AG09319 (cell line): ENCODE data around the gene GLT8D1.
"Not testable (repeated sequence)": the region's sequence is repeated elsewhere in the genome, so short reads cannot be mapped to it uniquely, and the experiment has no call there.

Experiments
- DNase-seq: peaks from one replicate; pipeline ENCODE4 v3.0.0-alpha.2; 2010; ENCODE audit warnings: low read depth; ENCODE audit errors: extremely low read depth
- TF ChIP-seq, protein P1 (sequence below): IDR thresholded peaks from 2 replicates; pipeline ENCODE4 v1.5.1; 2011; ENCODE audit warnings: low read depth, mild to moderate bottlenecking, inconsistent platforms, low read length, moderate library complexity

The GLT8D1 gene

DNA sequence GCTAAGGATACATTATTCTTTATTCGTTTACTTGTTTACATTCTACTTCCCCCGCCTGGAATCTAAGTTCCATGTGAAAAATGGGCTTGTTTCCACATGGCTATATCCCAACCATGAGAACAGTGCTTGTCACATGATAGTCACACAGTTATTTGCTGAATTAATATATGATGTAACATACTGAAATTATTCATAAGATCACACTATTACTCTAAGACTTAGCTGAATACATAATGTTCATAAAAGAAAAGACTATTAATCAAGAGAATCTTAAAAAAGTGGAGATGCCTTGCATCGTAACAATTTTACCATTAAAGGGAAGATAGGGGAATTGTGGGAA is 26.4 kb downstream of the GLT8D1 start:
- TF ChIP-seq, protein P1, sequence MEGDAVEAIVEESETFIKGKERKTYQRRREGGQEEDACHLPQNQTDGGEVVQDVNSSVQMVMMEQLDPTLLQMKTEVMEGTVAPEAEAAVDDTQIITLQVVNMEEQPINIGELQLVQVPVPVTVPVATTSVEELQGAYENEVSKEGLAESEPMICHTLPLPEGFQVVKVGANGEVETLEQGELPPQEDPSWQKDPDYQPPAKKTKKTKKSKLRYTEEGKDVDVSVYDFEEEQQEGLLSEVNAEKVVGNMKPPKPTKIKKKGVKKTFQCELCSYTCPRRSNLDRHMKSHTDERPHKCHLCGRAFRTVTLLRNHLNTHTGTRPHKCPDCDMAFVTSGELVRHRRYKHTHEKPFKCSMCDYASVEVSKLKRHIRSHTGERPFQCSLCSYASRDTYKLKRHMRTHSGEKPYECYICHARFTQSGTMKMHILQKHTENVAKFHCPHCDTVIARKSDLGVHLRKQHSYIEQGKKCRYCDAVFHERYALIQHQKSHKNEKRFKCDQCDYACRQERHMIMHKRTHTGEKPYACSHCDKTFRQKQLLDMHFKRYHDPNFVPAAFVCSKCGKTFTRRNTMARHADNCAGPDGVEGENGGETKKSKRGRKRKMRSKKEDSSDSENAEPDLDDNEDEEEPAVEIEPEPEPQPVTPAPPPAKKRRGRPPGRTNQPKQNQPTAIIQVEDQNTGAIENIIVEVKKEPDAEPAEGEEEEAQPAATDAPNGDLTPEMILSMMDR = no peak
- peak; percentile 56 for DNase-seq

DNA sequence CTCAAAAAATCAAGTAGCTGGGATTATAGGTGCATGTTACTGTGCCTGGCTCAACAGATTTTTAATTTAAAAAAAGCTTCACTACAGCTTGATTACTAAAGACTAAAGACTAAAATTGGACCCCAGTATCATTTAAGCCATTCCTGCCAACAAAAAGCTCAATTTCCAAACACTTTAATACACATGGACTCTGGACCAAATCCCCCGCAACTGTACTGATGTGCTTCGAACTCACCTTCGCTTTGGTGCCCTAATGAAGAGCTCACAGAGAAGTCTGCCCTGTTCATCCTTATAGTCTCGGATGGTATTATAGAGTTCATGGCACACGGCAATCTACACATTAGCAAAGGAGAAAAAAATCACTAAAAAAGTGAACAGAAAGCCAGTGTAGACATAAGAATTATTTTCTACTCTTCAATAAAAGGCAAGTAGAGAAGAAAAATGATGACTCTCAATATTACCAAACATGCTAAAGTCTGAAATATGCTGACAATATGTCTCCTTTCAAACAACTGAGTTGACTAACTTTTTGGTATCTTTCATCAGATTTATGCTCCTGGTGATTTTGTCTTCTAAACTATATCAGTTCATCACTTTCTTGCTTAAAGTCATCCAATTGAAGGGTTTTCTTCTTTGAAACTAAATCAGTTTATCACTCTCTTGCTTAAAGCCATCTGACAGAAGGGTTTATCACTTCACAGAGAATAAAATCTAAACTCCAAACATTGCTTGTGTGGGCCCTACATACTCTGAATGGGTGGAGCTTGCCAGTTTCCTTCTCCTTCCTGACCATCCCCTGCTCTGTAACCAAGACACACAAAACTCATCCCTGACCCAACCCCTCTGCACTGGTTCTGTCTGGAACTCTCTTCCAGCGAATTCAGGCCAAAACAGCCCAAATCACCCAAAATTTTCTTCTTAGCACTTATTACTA is 27.1 kb downstream of the GLT8D1 start:
- TF ChIP-seq, protein P1 = no peak

DNA sequence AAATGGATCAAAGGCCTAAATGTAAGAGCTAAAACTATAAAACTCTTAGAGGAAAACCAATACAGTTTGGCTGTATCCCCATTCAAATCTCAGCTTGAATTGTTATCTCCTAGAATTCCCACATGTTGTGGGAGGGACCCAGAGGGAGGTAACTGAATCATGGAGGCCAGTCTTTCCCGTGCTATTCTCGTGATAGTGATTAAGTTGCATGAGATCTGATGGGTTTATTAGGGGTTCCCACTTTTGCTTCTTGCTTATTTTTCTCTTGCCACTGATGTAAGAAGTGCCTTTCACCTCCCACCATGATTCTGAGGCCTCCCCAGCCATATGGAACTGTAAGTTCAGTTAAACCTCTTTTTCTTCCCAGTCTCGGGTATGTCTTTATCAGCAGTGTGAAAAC is 29.4 kb downstream of the GLT8D1 start:
- DNase-seq = not testable (repeated sequence)

More for the DNA sequence above, 27.1 kb downstream of the GLT8D1 start:
- DNase-seq = no peak

DNA sequence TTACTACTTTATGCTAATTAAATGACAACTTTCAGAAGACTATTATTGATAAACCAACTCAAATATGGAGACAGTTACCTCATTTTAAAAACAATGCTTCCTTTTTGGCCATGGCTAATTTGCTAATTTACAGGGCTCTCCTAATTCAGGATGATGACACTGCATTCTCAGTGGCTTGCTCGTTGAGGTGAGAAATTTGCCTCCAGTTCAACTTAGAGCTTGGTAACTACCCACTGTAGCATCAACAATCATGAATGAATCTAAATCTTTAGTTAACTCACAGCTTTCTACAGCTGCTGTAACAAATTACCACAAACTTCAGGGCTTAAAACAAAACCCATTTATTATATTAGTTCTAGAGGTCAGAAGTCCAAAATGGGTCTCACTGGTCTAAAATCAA is 33.9 kb downstream of the GLT8D1 start:
- TF ChIP-seq, protein P1 = no peak
- DNase-seq = no peak

DNA sequence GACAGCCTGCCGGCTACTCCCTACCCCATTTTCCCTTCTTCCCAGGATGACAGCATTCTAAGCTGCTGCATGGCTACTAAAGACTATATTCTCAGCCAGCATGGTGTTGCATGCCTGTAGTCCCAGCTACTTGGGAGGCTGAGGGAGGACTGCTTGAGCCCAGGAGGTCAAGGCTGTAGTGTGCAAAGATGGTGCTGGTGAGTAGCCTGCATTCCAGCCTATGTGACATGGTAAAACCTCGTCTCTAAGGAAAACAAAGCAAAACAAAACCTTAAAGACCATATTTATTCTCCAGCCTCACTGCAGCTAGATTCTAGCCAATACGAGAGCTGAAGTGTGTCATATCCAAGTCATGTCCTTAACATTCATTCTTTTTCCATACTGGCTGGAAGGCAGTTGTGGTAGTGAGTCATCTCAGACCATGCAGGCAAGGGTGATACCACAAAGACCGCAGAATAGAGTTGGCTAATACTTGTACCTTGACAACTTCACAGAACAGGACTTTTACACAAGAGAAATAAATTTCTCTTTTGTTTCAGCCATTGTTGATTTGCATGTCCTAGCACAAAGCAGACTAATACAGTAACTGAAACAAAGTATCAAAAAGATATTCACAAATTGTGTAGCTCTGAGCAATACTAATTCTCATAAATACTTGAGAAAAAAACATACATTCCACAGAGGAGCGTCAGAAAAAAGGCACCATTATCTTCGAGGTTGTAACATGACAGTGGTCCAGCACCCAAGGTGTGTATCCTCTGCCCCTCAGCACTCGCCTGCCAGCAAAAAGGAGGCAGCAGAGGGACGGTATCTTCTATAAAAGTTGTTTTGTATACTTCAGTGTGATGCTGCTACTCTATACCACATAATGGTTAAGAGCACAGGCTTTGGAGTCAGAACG is 34.7 kb downstream of the GLT8D1 start:
- DNase-seq = peak; percentile 99
- TF ChIP-seq, protein P1 = no peak

DNA sequence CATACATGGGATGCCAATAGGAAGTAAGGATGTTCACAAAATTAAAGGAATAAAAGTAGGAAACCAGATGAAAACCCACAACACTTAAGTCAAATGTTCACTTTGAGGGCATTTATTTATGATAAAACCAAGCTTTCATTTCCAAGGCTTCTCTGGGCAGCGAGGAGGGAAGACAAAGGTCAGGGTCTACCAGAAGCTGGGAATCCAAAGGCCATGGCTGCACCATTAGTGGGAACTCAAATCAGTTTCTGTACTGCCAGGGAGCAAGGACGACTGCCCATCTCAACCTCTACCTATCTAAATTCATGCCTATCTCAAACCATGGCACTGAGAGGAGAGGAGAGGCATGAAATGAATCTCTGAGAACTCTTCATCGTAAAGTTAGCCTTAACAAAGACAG is 42.5 kb downstream of the GLT8D1 start:
- DNase-seq = no peak
- TF ChIP-seq, protein P1 = no peak

DNA sequence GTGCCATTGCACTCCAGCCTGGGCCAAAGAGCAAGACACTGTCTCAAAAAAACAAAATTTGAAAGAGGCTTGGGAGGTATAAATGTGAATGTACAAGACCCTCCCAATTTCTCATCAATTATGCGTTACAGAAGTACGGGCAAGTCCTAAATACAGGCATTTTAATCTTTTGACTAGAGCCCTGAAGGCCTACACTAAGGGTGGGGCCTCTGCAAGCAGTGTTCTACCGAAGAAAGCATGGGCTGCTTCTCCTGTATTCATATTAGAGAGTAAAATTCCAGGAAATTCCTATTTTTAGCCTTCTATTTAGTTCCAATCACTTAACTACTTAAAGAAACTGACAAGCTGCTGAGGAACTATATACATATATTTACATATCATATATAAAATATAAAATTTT is 45.5 kb downstream of the GLT8D1 start:
- TF ChIP-seq, protein P1 = no peak
- no peak for DNase-seq
